ENCODE measurements around the gene NCOA5.

The NCOA5 gene

DNA sequence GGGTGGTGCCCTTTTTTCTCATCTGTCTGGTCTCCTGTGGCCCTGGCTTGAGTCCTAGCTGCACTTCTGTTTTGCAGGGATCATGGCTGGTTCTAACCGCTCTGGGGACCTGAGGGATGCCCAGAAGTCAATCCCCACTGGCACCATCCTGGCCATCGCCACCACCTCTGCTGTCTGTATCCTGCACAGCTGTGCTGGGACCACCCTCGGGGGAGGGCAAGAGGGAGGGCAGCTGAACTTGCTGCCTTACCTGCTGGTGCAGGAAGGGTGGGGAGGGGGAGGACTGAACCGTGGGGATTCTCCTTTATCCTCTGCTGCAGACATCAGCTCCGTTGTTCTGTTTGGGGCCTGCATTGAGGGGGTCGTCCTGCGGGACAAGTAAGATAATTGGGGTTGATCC lies 46.2 kb downstream of the NCOA5 start:
- TF ChIP-seq, protein P1, sequence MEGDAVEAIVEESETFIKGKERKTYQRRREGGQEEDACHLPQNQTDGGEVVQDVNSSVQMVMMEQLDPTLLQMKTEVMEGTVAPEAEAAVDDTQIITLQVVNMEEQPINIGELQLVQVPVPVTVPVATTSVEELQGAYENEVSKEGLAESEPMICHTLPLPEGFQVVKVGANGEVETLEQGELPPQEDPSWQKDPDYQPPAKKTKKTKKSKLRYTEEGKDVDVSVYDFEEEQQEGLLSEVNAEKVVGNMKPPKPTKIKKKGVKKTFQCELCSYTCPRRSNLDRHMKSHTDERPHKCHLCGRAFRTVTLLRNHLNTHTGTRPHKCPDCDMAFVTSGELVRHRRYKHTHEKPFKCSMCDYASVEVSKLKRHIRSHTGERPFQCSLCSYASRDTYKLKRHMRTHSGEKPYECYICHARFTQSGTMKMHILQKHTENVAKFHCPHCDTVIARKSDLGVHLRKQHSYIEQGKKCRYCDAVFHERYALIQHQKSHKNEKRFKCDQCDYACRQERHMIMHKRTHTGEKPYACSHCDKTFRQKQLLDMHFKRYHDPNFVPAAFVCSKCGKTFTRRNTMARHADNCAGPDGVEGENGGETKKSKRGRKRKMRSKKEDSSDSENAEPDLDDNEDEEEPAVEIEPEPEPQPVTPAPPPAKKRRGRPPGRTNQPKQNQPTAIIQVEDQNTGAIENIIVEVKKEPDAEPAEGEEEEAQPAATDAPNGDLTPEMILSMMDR (IDR thresholded peaks at IDR 0.05; ENCODE audit: extremely low read depth, insufficient read depth, missing control alignments), result no peak
- in situ Hi-C loops (cut with MboI; ENCODE audit: low pct_unique_long_range_greater_than_20kb, low sequenced_read_pairs, unreplicated experiment), result no loop called here
- no peak for DNase-seq (ENCODE audit: low spot score)

DNA sequence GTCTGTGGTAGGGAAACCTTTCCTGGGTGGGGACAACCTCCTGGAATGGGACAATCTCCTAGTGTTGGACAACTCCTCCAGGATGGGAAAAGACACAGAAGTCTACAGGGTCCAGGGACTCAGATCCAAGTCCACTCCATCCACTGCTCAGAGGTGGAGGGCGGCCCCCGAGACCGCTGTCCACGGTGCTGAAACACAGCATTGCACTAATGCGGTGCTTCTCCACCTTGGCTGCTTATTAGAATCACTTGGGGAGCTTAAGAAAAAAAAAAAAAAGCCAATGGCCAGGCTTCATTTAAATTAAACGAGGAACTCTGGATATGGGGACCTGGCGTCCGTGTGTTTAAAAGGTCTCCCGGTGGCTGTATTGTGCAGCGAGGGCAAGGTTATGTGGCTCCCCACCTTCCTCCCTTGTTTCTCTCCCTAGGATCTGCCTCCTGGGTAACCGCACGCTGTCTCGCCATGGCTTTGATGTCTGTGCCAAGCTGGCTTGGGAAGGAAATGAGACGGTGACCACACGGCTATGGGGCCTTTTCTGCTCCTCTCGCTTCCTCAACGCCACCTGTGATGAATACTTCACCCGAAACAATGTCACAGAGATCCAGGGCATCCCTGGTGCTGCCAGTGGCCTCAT lies 48.7 kb downstream of the NCOA5 start:
- DNase-seq (ENCODE audit: low spot score), result peak; percentile 67

GRCh38 chr20:46037036-46037435 lies 52.7 kb downstream of the NCOA5 start:
- TF ChIP-seq, protein P1 (IDR thresholded peaks at IDR 0.05; ENCODE audit: extremely low read depth, insufficient read depth, missing control alignments), result no peak
- no peak for DNase-seq (ENCODE audit: low spot score)
- in situ Hi-C loops (cut with MboI; ENCODE audit: low pct_unique_long_range_greater_than_20kb, low sequenced_read_pairs, unreplicated experiment), result no loop called here

More for the DNA sequence above, 48.7 kb downstream of the NCOA5 start:
- in situ Hi-C loops (cut with MboI; ENCODE audit: low pct_unique_long_range_greater_than_20kb, low sequenced_read_pairs, unreplicated experiment), result no loop called here
- TF ChIP-seq, protein P1 (IDR thresholded peaks at IDR 0.05; ENCODE audit: extremely low read depth, insufficient read depth, missing control alignments), result no peak

DNA sequence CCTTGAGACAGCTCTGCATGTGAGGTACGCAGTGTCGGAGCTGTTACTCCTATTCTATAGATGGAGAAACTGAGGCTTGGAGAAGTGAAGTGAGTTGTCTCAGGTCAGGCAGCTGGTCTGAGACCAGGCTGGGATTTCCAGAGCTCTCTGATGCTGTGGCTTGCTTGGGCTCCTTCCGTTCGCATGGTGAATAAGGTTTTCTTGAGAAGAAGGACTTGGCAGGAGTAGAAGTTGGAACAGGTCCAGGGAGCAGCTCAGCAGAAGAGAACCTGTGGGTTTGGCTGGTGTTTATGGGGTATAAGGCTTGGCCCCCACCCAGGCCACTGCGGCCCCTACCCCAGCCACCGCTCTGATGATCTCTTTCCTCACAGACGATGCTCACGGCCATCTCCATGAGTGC lies 53.4 kb downstream of the NCOA5 start:
- no peak for DNase-seq (ENCODE audit: low spot score)
- in situ Hi-C loops (cut with MboI; ENCODE audit: low pct_unique_long_range_greater_than_20kb, low sequenced_read_pairs, unreplicated experiment), result no loop called here
- TF ChIP-seq, protein P1 (IDR thresholded peaks at IDR 0.05; ENCODE audit: extremely low read depth, insufficient read depth, missing control alignments), result no peak

DNA sequence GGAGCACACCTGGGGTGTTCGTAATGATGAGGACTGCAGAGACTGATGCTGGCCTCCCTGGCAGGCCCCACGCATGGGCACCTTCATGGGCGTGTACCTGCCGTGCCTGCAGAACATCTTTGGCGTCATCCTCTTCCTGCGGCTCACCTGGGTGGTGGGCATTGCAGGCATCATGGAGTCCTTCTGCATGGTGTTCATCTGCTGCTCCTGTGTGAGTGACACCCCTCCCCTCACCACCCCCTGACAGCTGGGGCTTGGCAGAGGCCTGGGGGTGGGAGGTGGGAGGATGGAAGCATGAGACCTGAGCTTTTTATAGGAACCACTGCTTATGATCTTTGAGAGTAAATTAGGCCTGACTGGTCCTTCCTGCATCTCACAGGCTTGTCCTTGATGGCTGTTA lies 54.0 kb downstream of the NCOA5 start:
- in situ Hi-C loops (cut with MboI; ENCODE audit: low pct_unique_long_range_greater_than_20kb, low sequenced_read_pairs, unreplicated experiment), result no loop called here
- no peak for DNase-seq (ENCODE audit: low spot score)
- TF ChIP-seq, protein P1 (IDR thresholded peaks at IDR 0.05; ENCODE audit: extremely low read depth, insufficient read depth, missing control alignments), result no peak

- in situ Hi-C loops (cut with MboI; ENCODE audit: low pct_unique_long_range_greater_than_20kb, low sequenced_read_pairs, unreplicated experiment), result no loop called here
- TF ChIP-seq, protein P1 (IDR thresholded peaks at IDR 0.05; ENCODE audit: extremely low read depth, insufficient read depth, missing control alignments), result no peak
- no peak for DNase-seq (ENCODE audit: low spot score)
Observed at GRCh38 chr20:46035253-46035652, 54.5 kb downstream of the NCOA5 start.
